Measurements from ENCODE around the gene PIP5K1B. TPM values are rescaled to one million over a fixed set of nuclear protein-coding genes. Genes with fewer than 3 reads are reported as not detected.

PIP5K1B gene
- under 0.01 TPM in 1 of 2 replicates, not detected in the other for total RNA-seq

GRCh38 chr9:68704814-68705530 is at the start of gene PIP5K1B:
PIP5K1B (plus strand) TSS chr9:68705240; CDS start chr9:68822615, 117,375 bp downstream.

DNA sequence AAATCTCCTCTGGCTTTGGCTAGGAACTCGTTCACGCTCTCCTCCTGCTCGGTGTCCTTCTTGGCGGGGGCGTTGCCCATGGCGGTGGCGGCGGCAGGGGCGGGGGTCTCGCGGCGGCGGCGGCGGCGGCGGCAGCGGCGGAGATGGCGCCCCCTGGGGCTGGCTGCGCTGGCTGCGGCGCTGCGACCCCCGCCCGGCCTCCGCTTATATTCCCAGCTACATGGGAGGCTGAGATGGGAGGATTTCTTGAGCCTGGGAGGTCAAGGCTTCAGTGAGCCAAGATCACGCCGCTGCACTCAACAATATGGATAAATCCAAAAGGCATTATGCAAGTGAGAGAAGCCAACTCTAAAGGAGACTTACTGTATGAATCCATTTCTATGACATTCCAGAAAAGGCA is 309.0 kb downstream of the PIP5K1B start, which contains the start of gene PRKACG:
Gene PRKACG (minus strand): TSS at position 101 of the 400 bp plus-strand sequence. CDS start 21 bp downstream, at position 80.

GRCh38 chr9:69035438-69036308 is 330.6 kb downstream of the PIP5K1B start, which contains the start of gene FXN:
FXN (plus strand) TSS chr9:69035752; CDS start chr9:69035783, 31 bp downstream.

Other genes starting within 250 kb of the PIP5K1B start
- gene TMEM252, start 164.4 kb upstream of the PIP5K1B start, total RNA-seq = 0.12 TPM in 1 of 2 replicates, not detected in the other